UCSD-AML1 (cell line): ENCODE data around the gene N4BP2.
"Not testable (repeated sequence)": the region's sequence is repeated elsewhere in the genome, so short reads cannot be mapped to it uniquely, and the experiment has no call there.

Source experiments
- DNase-seq: peaks from one replicate; lab custom pipeline; 2025; ENCODE audit not compliant: unreplicated experiment; lab: John Stamatoyannopoulos, UW

N4BP2 gene

GRCh38 chr4:40056716-40057585 is at the start of gene N4BP2:
Gene N4BP2, plus strand, starts transcription at chr4:40056850. Its CDS starts 40,491 bp downstream, at chr4:40097341.
- peak; percentile 87 for DNase-seq

DNA sequence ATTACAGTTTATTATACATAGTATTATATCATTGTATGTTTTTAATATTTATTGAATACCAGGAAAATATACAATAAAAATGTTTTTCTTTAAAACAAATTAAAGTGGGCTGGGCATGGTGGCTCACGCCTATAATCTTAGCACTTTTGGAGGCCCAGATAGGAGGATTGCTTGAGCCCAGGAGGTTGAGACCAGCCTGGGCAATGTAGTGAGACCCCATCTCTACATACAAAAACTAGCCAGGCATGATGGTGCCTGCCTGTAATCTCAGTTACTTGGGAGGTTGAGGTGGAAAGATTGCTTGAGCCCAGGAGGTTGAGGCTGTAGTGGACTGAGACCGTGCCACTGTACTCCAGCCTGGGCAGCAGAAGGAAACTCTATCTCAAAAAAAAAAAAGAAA is 40.6 kb upstream of the N4BP2 start:
- no peak for DNase-seq

- DNase-seq = no peak
Measured at GRCh38 chr4:40020221-40020620, 36.4 kb upstream of the N4BP2 start.

- not testable (repeated sequence) for DNase-seq
Measured at GRCh38 chr4:40021116-40021515, 35.5 kb upstream of the N4BP2 start.

- DNase-seq = not testable (repeated sequence)
Measured at GRCh38 chr4:40024049-40024448, 32.6 kb upstream of the N4BP2 start.

GRCh38 chr4:40032785-40033184 is 23.9 kb upstream of the N4BP2 start:
- no peak for DNase-seq

GRCh38 chr4:40033613-40034012 is 23.0 kb upstream of the N4BP2 start:
- DNase-seq = no peak

DNA sequence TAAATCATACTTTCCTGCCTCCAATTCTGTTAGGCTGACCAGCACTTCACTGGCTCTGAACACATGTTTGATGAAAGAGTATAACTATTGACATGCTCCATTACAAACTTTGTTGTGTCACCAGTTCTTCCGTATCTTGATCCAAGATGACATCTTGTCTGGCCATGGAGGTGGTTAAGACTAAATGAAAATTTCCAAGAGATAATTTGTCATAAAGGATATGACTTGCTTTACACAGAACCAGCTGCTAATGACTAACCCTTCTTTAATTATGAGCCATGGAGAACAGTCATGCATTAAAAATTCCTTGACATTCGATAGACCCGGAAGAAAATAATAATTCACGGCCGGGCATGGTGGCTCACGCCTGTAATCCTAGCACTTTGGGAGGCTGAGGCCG is 17.7 kb upstream of the N4BP2 start:
- no peak for DNase-seq

- DNase-seq = no peak
Measured at GRCh38 chr4:40040908-40041307, 15.7 kb upstream of the N4BP2 start.

DNA sequence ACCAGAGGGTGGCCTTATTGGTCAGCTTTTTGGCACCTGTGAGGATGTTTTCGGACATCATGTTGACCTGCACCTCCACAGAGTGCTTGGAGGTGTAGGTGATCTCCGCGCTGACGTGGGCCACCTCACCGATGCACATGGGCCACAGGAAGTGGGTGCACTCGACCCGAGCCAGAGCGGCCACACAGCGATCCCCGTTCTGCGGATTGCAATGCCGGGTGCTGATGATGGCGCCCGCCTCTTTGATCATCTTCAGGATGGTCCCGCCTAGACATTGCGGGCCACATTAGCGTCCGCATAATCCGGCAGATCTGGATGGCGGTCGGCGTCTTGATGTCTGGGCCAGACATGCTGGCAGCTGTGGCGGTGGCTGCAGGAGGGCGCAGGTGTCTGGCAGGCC is 12.9 kb upstream of the N4BP2 start:
- no peak for DNase-seq

DNA sequence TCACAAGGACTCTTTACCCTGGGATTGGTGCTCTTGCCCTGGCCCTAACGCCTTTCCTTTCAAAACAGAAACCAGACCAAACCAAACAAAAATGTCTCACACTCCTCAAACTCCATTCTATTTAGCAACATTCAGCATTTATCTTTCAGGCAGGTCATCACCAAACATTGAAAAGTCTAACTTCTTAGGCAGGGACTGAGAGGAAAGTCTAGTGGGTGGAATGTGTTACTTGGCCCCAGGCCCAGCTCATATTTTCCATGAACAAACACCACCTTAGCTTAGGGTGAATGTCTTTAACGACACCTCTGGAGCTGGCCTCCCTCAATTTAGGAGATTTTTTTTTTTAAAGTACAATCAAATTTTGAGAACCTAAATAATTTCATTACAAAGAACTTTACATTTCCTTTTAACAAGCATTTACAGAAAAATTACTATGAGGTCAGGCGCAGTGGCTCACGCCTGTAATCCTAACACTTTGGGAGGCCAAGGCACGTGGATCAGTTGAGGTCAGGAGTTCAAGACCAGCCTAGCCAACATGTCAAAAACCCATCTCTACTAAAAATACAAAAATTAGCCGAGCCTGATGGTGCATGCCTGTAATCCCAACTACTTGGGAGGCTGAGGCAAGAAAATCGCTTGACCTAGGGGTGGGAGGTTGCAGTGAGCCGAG is 10.2 kb upstream of the N4BP2 start:
- no peak for DNase-seq

DNA sequence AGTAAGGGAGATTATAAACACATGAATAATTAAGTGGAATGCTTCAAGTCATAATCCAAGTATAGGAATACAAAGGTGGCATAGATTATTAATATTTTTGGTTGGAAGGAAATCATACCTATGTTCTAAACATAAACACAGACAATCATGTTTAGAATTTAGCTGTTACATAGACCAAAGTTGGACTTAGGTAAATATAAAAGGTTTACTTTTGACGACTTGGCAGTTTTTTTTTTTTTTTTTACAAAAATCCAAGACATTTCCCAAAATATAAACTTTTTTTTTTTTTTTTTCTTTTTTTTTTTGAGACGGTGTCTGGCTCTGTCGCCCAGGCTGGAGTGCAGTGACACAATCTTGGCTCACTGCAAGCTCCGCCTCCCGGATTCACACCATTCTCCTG is 3.5 kb upstream of the N4BP2 start:
- no peak for DNase-seq

GRCh38 chr4:40055511-40055862 is 1.2 kb upstream of the N4BP2 start:
- DNase-seq = no peak

DNA sequence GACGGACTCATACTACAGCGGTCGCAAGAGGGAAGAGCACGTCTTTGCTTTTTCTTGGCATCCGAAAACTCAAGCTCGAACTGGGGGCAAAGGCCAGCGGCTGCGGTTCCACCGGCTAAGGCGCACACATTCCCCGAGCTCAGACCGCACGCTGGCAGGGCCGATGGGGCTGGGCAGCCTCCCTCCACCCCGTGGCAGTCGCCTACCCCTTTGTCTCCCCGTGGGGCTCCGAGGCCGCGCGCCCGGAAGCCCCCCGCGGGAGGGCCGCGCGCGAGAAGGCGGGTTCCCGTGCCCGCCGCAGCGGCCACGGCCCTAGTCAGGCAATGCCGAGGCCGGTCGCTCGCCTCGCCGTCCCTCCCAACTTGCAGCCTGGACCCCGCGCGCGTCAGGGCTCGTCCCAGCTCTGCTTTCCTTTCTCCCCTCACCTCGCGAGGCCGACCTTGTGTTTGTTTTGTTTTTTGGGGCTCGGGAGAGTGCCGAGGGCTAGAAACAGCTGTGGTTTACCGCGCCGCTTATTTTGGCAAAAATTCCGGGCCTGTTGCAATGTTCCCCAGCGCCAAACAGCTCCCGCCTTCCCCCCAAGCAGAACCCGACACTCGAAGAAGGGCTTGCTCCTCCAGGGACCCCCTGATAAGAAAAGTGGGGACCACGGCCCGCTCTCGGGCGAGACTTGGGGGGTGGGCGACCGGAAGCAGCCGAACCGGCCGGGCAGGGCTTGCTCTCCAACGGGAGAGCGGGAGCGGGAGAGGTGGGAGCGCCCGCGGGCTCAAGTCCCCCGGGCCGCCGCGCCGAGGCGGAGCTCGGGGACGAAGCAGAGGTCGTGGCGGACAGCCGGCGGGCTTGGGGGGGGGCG is 561 bp upstream of the N4BP2 start:
- DNase-seq = peak; percentile 77

DNA sequence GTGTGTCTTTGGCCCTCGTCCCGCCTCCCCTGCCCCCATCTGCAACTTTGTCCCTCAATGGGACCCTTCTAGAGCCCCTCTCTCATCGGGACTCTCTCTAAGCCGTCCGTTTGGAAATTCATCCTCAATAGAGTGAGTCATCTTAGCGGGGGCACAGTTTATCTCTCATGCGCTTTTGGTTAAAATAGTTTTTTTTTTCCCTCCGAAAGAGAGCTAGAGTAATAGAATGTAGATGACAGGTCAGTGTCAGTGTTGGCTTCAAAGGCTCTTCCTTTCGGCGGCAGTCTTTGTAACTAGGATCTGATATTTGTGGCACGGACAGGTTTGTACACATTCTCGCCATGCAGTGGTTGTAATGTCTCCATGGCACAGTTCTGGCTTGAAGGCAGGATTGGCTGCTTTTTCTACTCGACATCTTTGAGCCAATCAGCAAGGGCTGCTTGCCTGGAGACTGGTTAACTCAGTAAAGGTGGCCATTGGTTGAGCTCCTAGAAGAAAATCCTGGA is 989 bp downstream of the N4BP2 start:
- DNase-seq = peak; percentile 53

DNA sequence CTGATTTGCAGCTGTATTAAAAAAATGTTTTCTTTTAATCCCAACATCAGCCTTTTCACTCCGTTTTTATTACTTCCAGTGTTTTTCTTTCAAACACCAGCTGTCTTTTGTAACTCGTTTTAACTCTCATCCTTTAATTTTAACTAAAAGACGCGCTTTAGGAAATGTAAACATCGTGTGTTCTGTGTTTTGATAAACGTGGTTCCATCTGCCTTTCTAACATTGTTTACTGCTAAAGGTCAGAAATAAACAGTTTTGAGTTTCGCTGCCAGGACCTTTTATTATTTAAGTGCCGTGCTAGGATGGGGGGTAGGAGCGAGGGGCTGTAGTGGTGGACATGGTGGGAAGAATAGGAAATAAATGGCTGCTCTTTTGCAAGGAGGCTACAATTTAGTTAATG is 1.5 kb downstream of the N4BP2 start:
- DNase-seq = no peak

DNA sequence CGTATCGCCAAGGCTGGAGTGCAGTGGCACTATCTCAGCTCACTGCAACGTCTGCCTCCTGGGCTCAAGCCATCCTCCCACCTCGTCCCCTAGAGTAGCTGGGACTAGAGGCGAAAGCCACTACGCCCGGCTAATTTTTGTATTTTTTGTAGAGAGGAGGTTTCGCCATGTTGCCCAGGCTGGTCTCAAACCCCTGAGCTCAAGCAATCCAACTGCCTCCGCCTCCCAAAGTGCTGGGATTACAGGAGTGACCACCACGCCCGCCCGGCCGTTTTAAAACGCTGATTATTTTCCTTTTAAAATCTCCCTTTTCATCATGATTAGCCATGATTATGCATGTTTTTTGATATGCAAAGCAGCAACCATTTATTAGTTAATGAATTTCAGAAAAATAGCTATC is 2.2 kb downstream of the N4BP2 start:
- DNase-seq = no peak

GRCh38 chr4:40059362-40059761 is 2.7 kb downstream of the N4BP2 start:
- DNase-seq = no peak

GRCh38 chr4:40065010-40065409 is 8.4 kb downstream of the N4BP2 start:
- DNase-seq = no peak

GRCh38 chr4:40066651-40067050 is 10.0 kb downstream of the N4BP2 start:
- DNase-seq = no peak

DNA sequence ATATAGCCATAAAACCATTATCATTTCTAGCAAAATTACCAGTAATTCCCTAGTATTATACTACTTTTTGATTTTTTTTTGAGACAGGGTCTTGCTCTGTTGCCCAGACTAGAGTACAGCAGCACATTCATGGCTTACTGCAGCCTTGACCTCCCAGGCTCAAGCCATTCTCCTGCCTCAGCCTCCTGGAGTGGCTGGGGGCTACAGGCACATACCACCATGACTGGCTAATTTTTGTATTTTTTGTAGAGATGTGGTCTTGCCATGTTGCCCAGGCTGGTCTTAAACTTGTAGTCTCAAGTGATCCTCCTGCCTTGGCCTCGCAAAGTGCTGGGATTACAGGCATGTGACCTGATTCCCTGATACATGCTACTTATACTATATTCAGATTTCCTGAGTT is 13.7 kb downstream of the N4BP2 start:
- no peak for DNase-seq
